CD14-positive monocyte (primary cell): ENCODE measurements around the gene DGKH. TPM values are rescaled to one million over a fixed set of nuclear protein-coding genes. Genes with fewer than 3 reads are reported as not detected.
"Not testable (repeated sequence)": the region's sequence is repeated elsewhere in the genome, so short reads cannot be mapped to it uniquely, and the experiment has no call there.

Source experiments
- DNase-seq, 3 donors: peaks; one replicate each; pipeline ENCODE4 v3.0.0-alpha.2; 2011 to 2022
- H2AFZ ChIP-seq: 2 replicates; pipeline ENCODE4 v1.6.0; 2012; ENCODE audit warnings: mild to moderate bottlenecking, low read depth, low read length, inconsistent platforms; ENCODE audit not compliant: insufficient read depth, poor library complexity, severe bottlenecking
- H3K27ac ChIP-seq, 2 donors: 1 replicate in 1 of 2; 2 replicates in 1 of 2; pipeline ENCODE4 v1.5.1; 2012 to 2013; ENCODE audit warnings: low read length in 2 of 2, control low read depth in 1 of 2, inconsistent platforms in 1 of 2, low read depth in 1 of 2, mild to moderate bottlenecking in 1 of 2
- H3K27me3 ChIP-seq, 2 donors: one replicate each; pipeline versions ENCODE4 v1.6.0 to v1.6.1; 2011 to 2013; ENCODE audit warnings: low read length in 2 of 2; ENCODE audit not compliant: control insufficient read depth in 2 of 2, insufficient read depth in 2 of 2
- H3K36me3 ChIP-seq, 2 donors: replicated peaks in 1 of 2; 1 replicate in 1 of 2; 2 replicates in 1 of 2; pipeline versions ENCODE4 v1.5.1 to v1.6.1; 2012 to 2013; ENCODE audit warnings: low read length in 2 of 2, control low read depth in 1 of 2, inconsistent platforms in 1 of 2, mild to moderate bottlenecking in 1 of 2; ENCODE audit not compliant: insufficient read depth in 2 of 2, control insufficient read depth in 1 of 2
- H3K4me1 ChIP-seq, 2 donors: 1 replicate in 1 of 2; 2 replicates in 1 of 2; pipeline versions ENCODE4 v1.5.1 to v1.6.1; 2012 to 2013; ENCODE audit warnings: low read length in 2 of 2, control low read depth in 1 of 2, inconsistent platforms in 1 of 2, mild to moderate bottlenecking in 1 of 2, moderate library complexity in 1 of 2; ENCODE audit not compliant: insufficient read depth in 2 of 2, control insufficient read depth in 1 of 2
- H3K4me2 ChIP-seq: replicated peaks from 2 replicates; pipeline ENCODE3; 2012; ENCODE audit warnings: low read length, moderate library complexity, mild to moderate bottlenecking; ENCODE audit not compliant: poor library complexity, severe bottlenecking; ENCODE audit errors: extremely low read depth
- H3K4me3 ChIP-seq, 3 experiments: fragments of 200-600 bp in 1 of 3; sonication (generic) in 1 of 3; replicated peaks in 1 of 3; 1 replicate in 2 of 3; 2 replicates in 1 of 3; pipeline ENCODE4 v1.5.1; 2011 to 2013; ENCODE audit warnings: low read length in 3 of 3, mild to moderate bottlenecking in 3 of 3, control low read depth in 2 of 3, low read depth in 2 of 3, inconsistent platforms in 1 of 3, moderate library complexity in 1 of 3
- H3K79me2 ChIP-seq: 2 replicates; pipeline ENCODE4 v1.6.0; 2012; ENCODE audit warnings: mild to moderate bottlenecking, control low read depth, inconsistent platforms, low read length, moderate library complexity; ENCODE audit not compliant: insufficient read depth
- H3K9ac ChIP-seq: 2 replicates; pipeline ENCODE4 v1.6.0; 2017; ENCODE audit warnings: low read length, mild to moderate bottlenecking; ENCODE audit not compliant: insufficient read depth, poor library complexity, severe bottlenecking
- H3K9me3 ChIP-seq, 2 donors: replicated peaks in 1 of 2; 1 replicate in 1 of 2; 2 replicates in 1 of 2; pipeline versions ENCODE4 v1.5.1 to v1.6.1; 2012 to 2013; ENCODE audit warnings: low read length in 2 of 2, control low read depth in 1 of 2; ENCODE audit not compliant: control insufficient read depth in 1 of 2, insufficient read depth in 1 of 2
- H4K20me1 ChIP-seq: 2 replicates; pipeline ENCODE4 v1.6.0; 2012; ENCODE audit warnings: mild to moderate bottlenecking, low read length, control low read depth, moderate library complexity; ENCODE audit not compliant: insufficient read depth
- H3K27ac Mint-ChIP-seq, 7 donors: one replicate each; pipeline ENCODE4 v1.8.0; 2020; ENCODE audit warnings: mild to moderate bottlenecking in 7 of 7, mixed read lengths in 7 of 7, moderate library complexity in 6 of 7, inconsistent platforms in 2 of 7
- H3K27me3 Mint-ChIP-seq, 3 donors: one replicate each; pipeline ENCODE4 v1.8.0; 2021 to 2022; ENCODE audit warnings: low read depth in 3 of 3, mild to moderate bottlenecking in 3 of 3, mixed read lengths in 3 of 3, moderate library complexity in 3 of 3, inconsistent platforms in 1 of 3
- H3K36me3 Mint-ChIP-seq, 2 donors: one replicate each; pipeline ENCODE4 v1.8.0; 2020; ENCODE audit warnings: mixed read lengths in 2 of 2, inconsistent platforms in 1 of 2, mild to moderate bottlenecking in 1 of 2
- H3K4me1 Mint-ChIP-seq: one replicate; pipeline ENCODE4 v1.8.0; 2020; ENCODE audit warnings: mild to moderate bottlenecking, mixed read lengths
- H3K4me3 Mint-ChIP-seq, 2 donors: one replicate each; pipeline ENCODE4 v1.8.0; 2020; ENCODE audit warnings: mild to moderate bottlenecking in 2 of 2, mixed read lengths in 2 of 2, moderate library complexity in 1 of 2
- H3K9me3 Mint-ChIP-seq, 7 donors: one replicate each; pipeline ENCODE4 v1.8.0; 2020 to 2022; ENCODE audit warnings: mixed read lengths in 7 of 7, mild to moderate bottlenecking in 6 of 7, moderate library complexity in 6 of 7, inconsistent platforms in 2 of 7
- WGBS: methylation state at CpG from one replicate; pipeline ENCODE4 v1.1.5; 2013; ENCODE audit warnings: missing lambda C conversion rate; ENCODE audit not compliant: insufficient coverage; 5-methylcytosine and 5-hydroxymethylcytosine counted together
- intact Hi-C, 2 donors: fragments of 100-400 bp; cut with micrococcal nuclease; formaldehyde crosslinking; loops; one replicate each; pipeline versions ENCODE4 v1.15.0 to v1.15.1; 2023
- polyA plus RNA-seq, 3 donors: library from polyadenylated mRNA; depleted of rRNA in 1 of 3; unstranded in 2 of 3; stranded (reverse) in 1 of 3; fragments of 300-500 nt in 2 of 3; fragments of >200 nt in 1 of 3; fragmentation: Illumina TruSeq in 2 of 3; gene quantifications; 1 replicate in 2 of 3; 2 replicates in 1 of 3; pipeline ENCODE4 v1.2.3, GENCODE V29; 2012 to 2021
- TF ChIP-seq, protein P1 (sequence below): fragments of 200-600 bp; IDR thresholded peaks from one replicate; pipeline ENCODE4 v1.8.0; 2022; ENCODE audit warnings: antibody characterized with exemption, mild to moderate bottlenecking

The DGKH gene
- polyA plus RNA-seq, 3 donors, result 0.10 to 0.79 (median 0.15) TPM

DNA sequence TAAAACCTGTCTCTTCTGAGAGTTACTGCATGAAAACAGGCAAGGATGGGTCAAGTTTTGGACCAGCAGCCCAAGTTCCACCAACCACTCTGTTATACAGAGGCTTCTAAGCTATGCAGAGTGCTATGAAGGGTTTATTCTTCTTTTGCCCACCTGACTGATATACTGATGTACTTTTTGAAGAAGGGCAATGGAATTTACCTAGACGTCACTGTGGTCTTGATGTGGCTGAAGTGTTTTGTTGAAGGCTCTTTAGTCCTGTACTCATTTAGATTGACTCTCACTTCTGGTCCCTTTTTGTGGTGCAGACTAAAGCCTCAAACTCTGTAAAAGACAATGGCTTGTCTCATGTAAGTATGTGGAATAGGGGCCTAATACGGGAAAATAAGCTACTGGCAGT lies 92.0 kb downstream of the DGKH start:
- Mint-ChIP-seq H3K4me3 (no peak overlapping the region), H3K36me3 (peaks cover 0 to 1% of the 10 kb centered on the region in 2 donors), H3K27me3 (no peaks in the 10 kb centered on the region), H3K9me3 (peaks cover 0 to 5% (median 2%) of the 10 kb centered on the region in 7 donors), H3K4me1 (no peaks in the 10 kb centered on the region), H3K27ac (no peak overlapping the region)
- no peaks in the 10 kb centered on the region for H3K27me3 ChIP-seq
- no CpG with 5 or more reads among the region's 2 CpGs for WGBS
- H3K27ac ChIP-seq, result no peak overlapping the region
- H4K20me1 ChIP-seq, result no peaks in the 10 kb centered on the region
- no peaks in the 10 kb centered on the region for H3K36me3 ChIP-seq
- no peak overlapping the region for H3K4me2 ChIP-seq
- H3K4me1 ChIP-seq, result no peaks in the 10 kb centered on the region
- TF ChIP-seq, protein P1, sequence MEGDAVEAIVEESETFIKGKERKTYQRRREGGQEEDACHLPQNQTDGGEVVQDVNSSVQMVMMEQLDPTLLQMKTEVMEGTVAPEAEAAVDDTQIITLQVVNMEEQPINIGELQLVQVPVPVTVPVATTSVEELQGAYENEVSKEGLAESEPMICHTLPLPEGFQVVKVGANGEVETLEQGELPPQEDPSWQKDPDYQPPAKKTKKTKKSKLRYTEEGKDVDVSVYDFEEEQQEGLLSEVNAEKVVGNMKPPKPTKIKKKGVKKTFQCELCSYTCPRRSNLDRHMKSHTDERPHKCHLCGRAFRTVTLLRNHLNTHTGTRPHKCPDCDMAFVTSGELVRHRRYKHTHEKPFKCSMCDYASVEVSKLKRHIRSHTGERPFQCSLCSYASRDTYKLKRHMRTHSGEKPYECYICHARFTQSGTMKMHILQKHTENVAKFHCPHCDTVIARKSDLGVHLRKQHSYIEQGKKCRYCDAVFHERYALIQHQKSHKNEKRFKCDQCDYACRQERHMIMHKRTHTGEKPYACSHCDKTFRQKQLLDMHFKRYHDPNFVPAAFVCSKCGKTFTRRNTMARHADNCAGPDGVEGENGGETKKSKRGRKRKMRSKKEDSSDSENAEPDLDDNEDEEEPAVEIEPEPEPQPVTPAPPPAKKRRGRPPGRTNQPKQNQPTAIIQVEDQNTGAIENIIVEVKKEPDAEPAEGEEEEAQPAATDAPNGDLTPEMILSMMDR, result no peak
- DNase-seq, result no peak
- no peaks in the 10 kb centered on the region for H3K79me2 ChIP-seq
- no peak overlapping the region for H3K4me3 ChIP-seq
- no peak overlapping the region for H3K9ac ChIP-seq
- intact Hi-C loops, result no loop called here
- no peak overlapping the region for H2AFZ ChIP-seq
- no peaks in the 10 kb centered on the region for H3K9me3 ChIP-seq

GRCh38 chr13:42141052-42141451 lies 92.6 kb downstream of the DGKH start:
- H3K27ac ChIP-seq, H3K79me2 ChIP-seq, H3K4me1 Mint-ChIP-seq, H3K36me3 Mint-ChIP-seq, H3K4me1 ChIP-seq, H3K27me3 Mint-ChIP-seq, H3K9ac ChIP-seq, H3K9me3 ChIP-seq, DNase-seq, H3K9me3 Mint-ChIP-seq, H2AFZ ChIP-seq, H3K4me3 ChIP-seq, H3K27me3 ChIP-seq, H4K20me1 ChIP-seq, H3K36me3 ChIP-seq, H3K4me2 ChIP-seq, H3K27ac Mint-ChIP-seq, H3K4me3 Mint-ChIP-seq, intact Hi-C loops: not testable (repeated sequence)
- no CpG with 5 or more reads among the region's 2 CpGs for WGBS
